Umbilical cord (tissue), 2 donors: Measurements from ENCODE around the gene TRIO. TPM values are rescaled to one million over a fixed set of nuclear protein-coding genes. Genes with fewer than 3 reads are reported as not detected.
A peak's percentile ranks its signal among the peaks of the same experiment; 100 is the strongest.

Experiments used
- DNase-seq: peaks from one replicate; pipeline ENCODE4 v3.0.0-alpha.2; 2015; ENCODE audit warnings: low spot score
- total RNA-seq: library from RNA; depleted of rRNA; stranded (reverse); fragments of >200 nt; gene quantifications from one replicate; pipeline ENCODE4 v1.2.3, GENCODE V29; 2014; ENCODE audit warnings: low replicate concordance; ENCODE audit not compliant: insufficient read depth

Gene TRIO
- total RNA-seq, 1 donor from 2014 or later: 170 TPM

DNA sequence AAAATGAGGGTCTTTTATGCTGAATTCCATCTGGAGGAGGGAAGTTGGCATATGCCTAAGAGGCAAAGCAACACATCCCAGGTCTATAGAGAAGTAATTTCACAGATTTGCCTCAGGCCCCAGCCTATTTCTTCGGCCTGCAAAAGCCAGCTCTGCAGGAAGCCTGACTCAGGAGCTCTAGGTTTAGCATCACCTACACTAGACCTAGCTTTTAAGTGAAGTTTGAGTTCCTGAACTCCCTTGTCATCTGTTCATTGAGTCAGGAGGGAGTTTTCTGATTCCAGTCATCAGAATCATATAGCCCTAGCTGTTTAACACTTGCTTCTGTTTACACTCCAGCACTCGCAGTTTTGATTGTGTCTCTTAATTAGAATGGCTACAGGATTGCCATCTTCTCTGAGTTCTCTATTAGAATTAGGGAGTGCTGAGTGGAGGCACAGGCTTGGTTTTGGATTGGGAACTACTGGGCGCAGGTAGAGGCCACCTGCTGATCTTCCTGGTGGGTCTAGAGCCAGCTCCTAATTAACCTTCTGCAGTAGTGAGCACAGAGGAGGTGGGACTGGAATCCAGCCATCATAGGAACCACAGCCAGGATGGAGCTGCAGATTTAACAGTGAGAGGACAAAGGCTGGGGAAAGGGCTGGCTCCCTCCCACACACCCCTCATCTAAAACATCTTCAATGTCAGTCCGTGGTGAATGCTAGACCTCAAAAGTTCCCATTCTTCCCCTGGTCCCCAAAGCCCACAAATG lies 179.5 kb downstream of the TRIO start:
- DNase-seq: no peak

DNA sequence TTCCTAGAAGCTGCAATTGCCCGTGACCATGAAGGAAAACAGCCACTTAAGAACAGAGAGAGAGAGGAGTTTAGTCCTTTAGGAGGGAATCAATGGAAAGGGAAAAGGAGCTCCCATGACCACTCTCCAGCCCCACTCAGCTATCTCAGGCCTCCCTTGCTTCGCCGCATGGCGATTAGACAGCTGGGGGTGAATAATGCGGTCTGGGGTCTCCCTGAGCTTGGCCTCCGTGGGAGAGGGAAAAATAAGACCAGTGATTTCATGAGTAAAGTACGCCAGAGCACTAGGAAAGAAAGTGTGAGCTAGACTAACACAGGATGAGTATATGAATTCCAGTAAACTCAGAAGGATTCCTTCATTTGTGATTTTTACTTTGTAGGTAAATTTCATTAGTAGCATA lies 180.3 kb downstream of the TRIO start:
- DNase-seq: no peak

GRCh38 chr5:14325369-14325768 lies 182.2 kb downstream of the TRIO start:
- DNase-seq: no peak

GRCh38 chr5:14326035-14326903 lies 183.1 kb downstream of the TRIO start:
- no peak for DNase-seq

DNA sequence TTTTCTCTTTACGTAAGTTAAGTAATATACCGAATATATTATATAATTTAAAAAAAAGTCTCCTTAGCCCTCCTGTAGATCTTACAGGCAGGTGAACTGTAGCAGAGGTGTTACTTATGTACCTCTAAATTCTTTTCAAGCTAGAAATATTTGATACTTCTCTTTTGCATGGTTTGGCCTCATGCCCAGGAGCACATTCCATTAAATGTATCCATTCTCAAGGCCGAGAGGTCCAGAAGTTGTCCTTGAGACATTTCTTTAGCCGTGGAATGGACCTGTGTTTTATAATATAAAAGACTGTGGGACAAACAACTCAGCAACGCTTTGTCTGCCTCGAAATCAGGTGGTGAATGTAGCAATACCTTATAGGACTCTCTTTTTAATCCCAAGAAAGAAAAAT lies 184.5 kb downstream of the TRIO start:
- DNase-seq: no peak

DNA sequence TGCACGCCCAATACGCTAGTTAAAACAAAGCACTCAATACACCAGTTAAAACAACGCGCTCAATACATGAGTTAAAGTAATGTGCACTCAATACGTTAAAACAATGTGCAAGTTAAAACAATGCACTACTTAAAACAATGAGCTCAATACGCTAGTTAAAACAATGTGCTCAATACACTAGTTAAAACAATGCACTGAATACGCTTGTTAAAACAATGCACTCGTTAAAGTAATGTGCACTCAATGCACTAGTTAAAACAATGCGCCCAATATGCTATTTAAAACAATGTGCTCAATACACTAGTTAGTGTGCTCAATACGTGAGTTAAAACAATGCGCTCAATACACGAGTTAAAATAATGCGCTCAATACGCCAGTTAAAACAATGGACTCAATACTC lies 185.0 kb downstream of the TRIO start:
- no peak for DNase-seq

DNA sequence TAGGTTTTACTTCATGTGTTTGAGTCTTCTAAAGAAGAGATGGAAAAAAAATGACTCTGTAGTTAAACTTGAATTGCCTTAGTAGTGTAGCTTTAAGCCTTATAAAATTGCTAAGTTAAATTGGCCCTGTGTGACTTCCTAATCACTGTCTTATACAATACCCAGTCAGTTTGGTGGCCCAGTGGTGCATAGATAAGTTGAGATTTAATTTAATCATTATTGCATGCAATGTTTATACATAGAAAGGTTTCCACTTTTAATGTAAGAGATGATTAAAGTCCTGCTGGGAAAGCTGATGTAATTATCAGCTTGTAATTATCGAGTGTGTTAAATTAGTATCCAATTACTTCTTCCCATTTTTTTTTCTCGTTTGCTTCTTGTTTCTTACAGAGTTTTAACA lies 187.1 kb downstream of the TRIO start:
- no peak for DNase-seq

DNA sequence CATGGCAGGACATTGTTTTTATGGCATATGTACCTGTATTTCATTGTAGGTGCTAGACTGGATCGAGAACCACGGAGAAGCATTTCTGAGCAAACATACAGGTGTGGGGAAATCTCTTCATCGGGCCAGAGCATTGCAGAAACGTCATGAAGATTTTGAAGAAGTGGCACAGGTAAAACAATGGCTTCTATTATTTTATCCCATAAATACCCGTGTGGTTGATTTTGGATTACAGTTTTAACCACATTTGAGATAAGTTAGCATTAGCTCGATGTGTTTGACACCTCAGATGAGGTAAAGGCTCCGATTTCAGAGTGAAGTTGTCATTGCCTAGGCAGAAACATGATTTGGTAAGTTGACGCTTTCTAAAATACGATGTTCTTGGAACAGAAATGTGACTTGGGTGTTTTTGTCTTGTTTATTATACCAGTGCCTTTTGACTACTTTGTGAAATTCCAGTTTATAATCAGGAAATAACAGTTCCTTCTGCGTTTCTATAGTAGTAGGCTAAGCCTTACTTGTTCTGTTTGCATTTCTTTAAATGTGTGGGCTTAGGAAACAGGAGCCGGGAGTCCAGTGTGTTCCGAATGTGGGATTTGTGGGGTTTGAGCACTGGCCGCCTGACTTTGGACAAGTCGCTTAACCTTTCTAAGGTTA lies 187.7 kb downstream of the TRIO start:
- no peak for DNase-seq

DNA sequence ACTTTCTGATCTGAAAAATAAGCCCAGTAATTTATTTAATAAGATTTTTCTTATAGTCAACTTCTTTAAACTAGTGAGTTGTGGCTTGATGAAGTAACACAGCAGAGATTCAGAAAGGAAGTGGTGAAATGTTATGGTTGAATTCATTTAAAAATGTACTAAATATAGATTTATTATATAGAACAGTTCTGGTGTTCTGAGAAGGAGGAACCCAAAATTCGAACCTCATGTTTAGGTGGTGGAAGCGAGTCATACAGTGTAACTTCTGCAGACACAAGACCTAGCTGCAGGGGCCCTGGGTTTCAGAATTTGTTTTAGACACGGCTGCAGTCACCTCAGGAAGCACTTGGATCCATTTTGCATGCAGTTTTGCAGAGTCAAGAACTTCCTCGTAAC lies 188.2 kb downstream of the TRIO start:
- DNase-seq: no peak

- DNase-seq: no peak
These were observed 189.0 kb downstream of the TRIO start for GRCh38 chr5:14332038-14332631.

- no peak for DNase-seq
These were observed 189.6 kb downstream of the TRIO start for GRCh38 chr5:14332746-14333145.

DNA sequence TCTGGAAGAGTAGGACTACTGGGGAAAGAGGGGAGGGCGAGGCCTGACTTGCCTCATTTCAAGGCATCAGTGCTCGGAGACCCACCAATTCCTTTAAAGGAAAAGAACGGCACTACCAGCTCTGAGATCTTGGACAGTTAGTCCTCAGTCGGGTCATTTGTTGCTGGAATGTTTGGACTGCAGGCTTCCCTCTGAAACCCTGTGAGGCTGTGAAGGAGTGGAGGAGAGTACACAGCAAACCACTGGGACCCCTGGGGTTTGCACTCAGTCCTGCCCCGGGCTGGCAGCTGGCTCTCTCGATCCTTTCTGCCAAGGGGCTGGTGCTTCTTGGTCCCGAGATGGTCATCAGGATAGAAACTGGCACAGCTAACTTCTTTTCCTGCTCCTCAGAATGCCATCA lies 194.5 kb downstream of the TRIO start:
- peak; percentile 29 for DNase-seq

- no peak for DNase-seq
These were observed 196.3 kb downstream of the TRIO start for GRCh38 chr5:14339468-14339867.

GRCh38 chr5:14341571-14342230 lies 198.6 kb downstream of the TRIO start:
- DNase-seq: no peak

- no peak for DNase-seq
These were observed 199.2 kb downstream of the TRIO start for GRCh38 chr5:14342306-14342705.

DNA sequence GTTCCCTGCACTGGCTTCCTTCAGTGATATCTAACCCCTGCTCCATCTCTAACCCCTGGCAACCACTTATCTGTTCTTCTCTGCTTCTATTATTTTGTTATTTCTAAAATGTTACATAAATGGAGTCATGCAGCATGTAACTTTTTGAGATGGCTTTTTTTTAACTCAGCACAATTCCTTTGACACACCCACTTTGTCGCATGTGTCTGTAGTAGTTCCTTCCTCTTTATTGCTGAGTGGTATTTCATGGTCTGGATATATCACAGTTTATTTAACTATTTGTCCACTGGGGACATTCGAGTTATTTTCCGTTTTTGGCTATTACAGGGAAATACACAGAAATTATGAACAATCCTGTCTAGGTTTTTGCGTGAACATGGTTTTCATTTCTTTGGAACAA lies 200.2 kb downstream of the TRIO start:
- DNase-seq: no peak

DNA sequence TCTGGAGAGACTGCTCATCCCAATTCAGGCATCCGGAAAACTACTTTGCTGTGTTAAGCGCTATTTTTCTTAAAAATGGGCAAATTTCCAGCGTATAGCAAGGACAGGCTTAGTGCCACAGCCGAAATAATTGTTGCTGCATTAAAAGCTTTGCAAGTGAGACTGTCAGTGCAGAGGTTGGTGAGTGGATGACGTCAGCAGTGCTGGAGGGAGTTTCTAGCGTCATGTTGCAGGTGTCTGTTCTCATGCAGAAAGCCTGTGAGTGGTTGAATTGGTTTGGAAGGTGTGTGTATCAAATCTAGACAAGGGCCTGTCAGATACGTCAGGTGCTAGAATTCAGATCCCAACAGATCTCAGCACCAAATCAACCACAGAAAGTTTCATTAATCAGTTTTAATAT lies 204.4 kb downstream of the TRIO start:
- no peak for DNase-seq

DNA sequence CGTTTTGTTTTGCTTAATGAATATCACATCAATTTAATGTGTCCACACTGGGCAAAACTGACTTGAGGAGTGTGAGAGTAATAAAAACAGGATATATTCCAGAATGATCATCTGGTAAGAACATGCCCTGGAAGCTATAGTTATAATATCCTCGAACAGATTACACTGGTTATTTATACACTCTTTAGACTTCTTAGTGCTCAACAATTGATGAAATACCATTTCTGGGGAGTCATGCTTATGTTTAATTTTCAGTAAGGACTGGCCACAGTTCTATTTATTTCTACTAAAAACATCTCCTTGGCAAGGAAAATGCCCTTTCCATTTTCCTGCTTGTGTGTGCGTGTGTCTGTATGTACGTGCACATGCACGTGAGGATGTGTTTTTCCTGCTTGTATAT lies 205.0 kb downstream of the TRIO start:
- no peak for DNase-seq

GRCh38 chr5:14349029-14349428 lies 205.9 kb downstream of the TRIO start:
- DNase-seq: no peak

DNA sequence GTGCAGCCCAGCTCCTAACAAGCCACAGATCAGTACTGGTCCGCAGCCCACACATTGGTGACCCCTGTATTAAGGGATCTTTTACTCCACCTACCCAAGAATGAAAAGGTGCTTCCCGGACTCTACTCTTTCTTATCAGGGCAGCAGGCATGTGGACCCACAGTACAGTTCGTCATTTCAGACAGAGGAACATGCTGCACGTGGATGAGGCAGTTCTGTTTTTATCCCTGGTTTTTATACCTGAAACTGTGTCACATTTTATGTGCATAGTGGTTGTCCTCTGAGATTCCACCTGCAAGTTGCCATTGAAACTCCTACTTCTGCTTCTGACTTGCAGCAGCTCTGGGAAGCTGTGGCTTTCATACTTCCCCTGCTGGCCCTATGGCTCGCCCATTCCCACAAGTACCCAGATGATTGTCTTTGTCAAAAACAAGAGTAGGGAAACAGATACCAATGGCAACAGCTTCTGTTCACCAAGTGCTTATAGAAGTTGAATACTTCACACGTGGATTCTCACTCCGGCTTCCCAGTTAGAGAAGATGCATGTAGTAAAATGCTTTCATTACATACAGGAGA lies 208.0 kb downstream of the TRIO start:
- DNase-seq: no peak
